Lung (tissue), 12 donors: ENCODE data around the gene AMZ1. TPM values are rescaled to one million over a fixed set of nuclear protein-coding genes. Genes with fewer than 3 reads are reported as not detected.

Experiments used
- ATAC-seq: fragments of 200-7000 bp; cut with Tn5 transposase; one replicate; pipeline ENCODE4 v1.9.1; 2020; ENCODE audit warnings: moderate number of reproducible peaks; ENCODE audit not compliant: insufficient read depth, low FRiP score
- DNase-seq, 3 donors: peaks; one replicate each; pipeline ENCODE4 v3.0.0-alpha.2; 2013 to 2017
- H3K27ac ChIP-seq, 2 donors: one replicate each; pipeline ENCODE4 v1.5.1; 2013; ENCODE audit warnings: mild to moderate bottlenecking in 2 of 2, moderate library complexity in 2 of 2, control low read depth in 1 of 2, inconsistent platforms in 1 of 2, low read depth in 1 of 2, low read length in 1 of 2
- H3K27me3 ChIP-seq, 3 donors: one replicate each; pipeline ENCODE4 v1.5.1; 2013; ENCODE audit warnings: low read length in 2 of 3; ENCODE audit not compliant: control insufficient read depth in 3 of 3, insufficient read depth in 3 of 3
- H3K36me3 ChIP-seq, 4 donors: one replicate each; pipeline ENCODE4 v1.5.1; 2013; ENCODE audit warnings: low read length in 4 of 4, mild to moderate bottlenecking in 1 of 4, moderate library complexity in 1 of 4; ENCODE audit not compliant: control insufficient read depth in 4 of 4, insufficient read depth in 4 of 4
- H3K4me1 ChIP-seq, 5 donors: one replicate each; pipeline ENCODE4 v1.5.1; 2013; ENCODE audit warnings: low read length in 5 of 5, mild to moderate bottlenecking in 2 of 5, moderate library complexity in 1 of 5; ENCODE audit not compliant: control insufficient read depth in 5 of 5, insufficient read depth in 5 of 5
- H3K4me3 ChIP-seq: one replicate; pipeline ENCODE4 v1.5.1; 2013; ENCODE audit warnings: mild to moderate bottlenecking, control low read depth, moderate library complexity
- H3K9ac ChIP-seq, 2 donors: one replicate each; pipeline ENCODE4 v1.5.1; 2013; ENCODE audit warnings: low read length in 2 of 2, control low read depth in 1 of 2; ENCODE audit not compliant: insufficient read depth in 1 of 2
- H3K9me3 ChIP-seq, 4 donors: one replicate each; pipeline ENCODE4 v1.5.1; 2013; ENCODE audit warnings: low read length in 3 of 4, mild to moderate bottlenecking in 1 of 4, moderate library complexity in 1 of 4; ENCODE audit not compliant: control insufficient read depth in 4 of 4, insufficient read depth in 3 of 4
- CTCF ChIP-seq: IDR thresholded peaks from 2 replicates; pipeline ENCODE4 v1.5.1; 2012; ENCODE audit warnings: mild to moderate bottlenecking; ENCODE audit errors: control extremely low read depth, extremely low read depth
- WGBS, 2 donors: extraction: QIAGEN DNeasy Blood & Tissue Kit; methylation state at CpG; one replicate each; pipeline ENCODE4 v1.1.7; 2013; 5-methylcytosine and 5-hydroxymethylcytosine counted together
- polyA plus RNA-seq, 2 donors: library from polyadenylated mRNA; stranded (reverse); fragments of 200-250 nt; gene quantifications; one replicate each; pipeline ENCODE4 v1.2.1, GENCODE V29; 2013
- total RNA-seq, 2 donors: library from RNA; depleted of rRNA in 1 of 2; stranded (reverse); fragments of >200 nt in 1 of 2; gene quantifications; one replicate each; pipeline ENCODE4 v1.2.1, GENCODE V29; 2014 to 2021
- donor health status: control.
- donor health status: control.
- donor health status: Bipolar disorder and iron deficiency.
- donor health status: healthy.
- donor health status: DM: yes; HTN: yes; CAD: no.

Gene AMZ1
- total and polyA plus RNA-seq, 4 donors = 0.13 to 8.3 (median 0.52) TPM

GRCh38 chr7:2686101-2686500, 1.9 kb upstream of the AMZ1 start:
- WGBS, 2 donors = 92 to 96% methylated on average over 14 of the region's 14 CpGs
- H3K4me1 ChIP-seq = peaks cover 0 to 16% (median 0%) of the 10 kb centered on the region in 5 donors
- no peak for TF ChIP-seq CTCF
- no peak for DNase-seq
- H3K4me3 ChIP-seq = no peak overlapping the region
- peaks cover 2 to 30% (median 23%) of the 10 kb centered on the region in 3 donors for H3K27me3 ChIP-seq
- no peak for ATAC-seq
- H3K9ac ChIP-seq = no peak overlapping the region
- H3K36me3 ChIP-seq = no peaks in the 10 kb centered on the region
- no peak overlapping the region for H3K27ac ChIP-seq
- H3K9me3 ChIP-seq = peaks cover 0 to 8% (median under 1%) of the 10 kb centered on the region in 4 donors

DNA sequence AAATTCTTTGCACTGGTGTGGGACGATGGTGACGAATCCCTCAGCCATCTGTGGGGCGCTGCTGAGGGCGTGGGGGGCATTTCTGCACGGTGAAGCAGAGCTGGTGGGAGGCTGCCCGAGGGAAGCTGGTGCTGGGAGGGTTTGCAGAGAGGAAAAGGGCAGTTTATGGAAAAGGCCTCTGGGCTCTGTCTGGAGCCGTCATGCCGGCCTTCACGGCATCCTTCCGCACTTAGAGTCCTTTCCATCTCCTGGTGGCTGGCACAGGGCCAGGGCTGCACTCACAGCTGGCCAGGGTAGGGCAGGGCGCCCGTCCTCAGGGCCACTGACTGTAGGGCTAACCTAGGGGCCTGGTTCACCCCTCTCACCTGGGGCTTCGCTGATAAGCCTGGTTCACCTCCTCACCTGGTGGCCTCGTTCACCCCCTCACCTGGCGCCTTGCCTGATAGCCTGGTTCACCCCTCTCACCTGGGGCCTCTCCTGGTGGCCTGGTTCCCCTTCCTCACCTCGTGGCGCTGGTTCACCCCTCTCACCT, 598 bp upstream of the AMZ1 start:
- Histone ChIP-seq H3K9ac (no peak overlapping the region), H3K9me3 (peaks cover 0 to 8% (median under 1%) of the 10 kb centered on the region in 4 donors), H3K4me1 (peaks cover 0 to 16% (median 0%) of the 10 kb centered on the region in 5 donors), H3K36me3 (no peaks in the 10 kb centered on the region), H3K27ac (no peak overlapping the region), H3K4me3 (no peak overlapping the region), H3K27me3 (peaks cover 2 to 30% (median 23%) of the 10 kb centered on the region in 3 donors)
- TF ChIP-seq CTCF = no peak
- WGBS, 2 donors = 36 to 59% methylated on average over 16 to 17 of the region's 17 CpGs
- DNase-seq (peak; percentile 45 to 58 (median 54)), ATAC-seq (no peak)

DNA sequence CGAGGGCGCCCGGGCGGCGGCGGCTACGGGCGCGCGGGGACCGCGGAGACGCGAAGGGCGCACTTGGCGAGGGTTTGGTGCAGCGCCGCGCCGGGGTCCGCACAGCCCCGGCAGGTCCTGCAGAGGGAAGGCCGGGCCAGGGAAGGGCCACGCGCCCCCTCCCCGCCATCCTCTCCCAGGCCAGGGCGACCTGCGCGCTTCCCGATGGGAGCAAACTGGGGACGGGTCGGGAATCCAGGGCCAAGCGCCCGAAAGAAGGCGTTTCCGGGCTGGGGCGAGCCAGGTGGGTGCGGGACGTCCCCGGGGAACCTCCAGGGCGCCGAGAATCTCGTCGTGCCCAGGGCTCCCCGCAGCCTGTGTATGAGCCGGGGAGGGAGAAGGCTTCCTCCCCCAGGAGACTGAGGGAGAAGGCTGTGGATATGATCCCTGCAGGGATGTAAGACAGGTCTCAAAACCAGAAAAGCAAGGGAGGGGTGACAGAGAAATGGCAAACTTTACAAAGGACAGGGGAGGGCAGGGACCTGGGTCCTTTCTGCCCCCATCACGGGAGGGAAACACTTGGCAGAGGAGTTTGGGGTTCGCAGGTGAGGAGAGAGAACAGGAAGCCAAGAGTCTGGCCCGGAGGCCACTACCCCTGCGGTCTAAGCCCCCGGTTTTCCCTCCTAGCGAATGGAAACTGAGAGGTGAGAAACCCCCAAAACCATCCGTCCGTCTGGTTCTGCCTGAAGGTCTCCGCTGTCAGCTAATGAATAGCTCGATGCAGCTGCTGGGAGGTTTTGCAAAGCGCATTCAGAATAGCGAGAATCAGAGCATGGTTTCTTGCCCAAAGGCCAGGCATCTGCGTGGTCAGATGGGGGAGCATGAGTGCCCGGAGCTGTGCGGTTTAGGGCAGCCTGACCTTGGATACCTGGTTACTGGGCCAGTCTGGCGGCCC, 674 bp downstream of the AMZ1 start:
- H3K4me3 ChIP-seq = no peak overlapping the region
- H3K27me3 ChIP-seq = peaks cover 2 to 30% (median 23%) of the 10 kb centered on the region in 3 donors
- no peak overlapping the region for H3K9ac ChIP-seq
- no peak for TF ChIP-seq CTCF
- ATAC-seq (peak; percentile 31), DNase-seq (no peak)
- H3K27ac ChIP-seq = no peak overlapping the region
- H3K4me1 ChIP-seq = peaks cover 0 to 16% (median 0%) of the 10 kb centered on the region in 5 donors
- H3K9me3 ChIP-seq = peaks cover 0 to 3% (median 0%) of the 10 kb centered on the region in 4 donors
- 6 to 11% methylated on average over 59 to 62 of the region's 62 CpGs for WGBS, 2 donors
- H3K36me3 ChIP-seq = no peaks in the 10 kb centered on the region
